ENCODE measurements around the gene SIN3A. TPM values are rescaled to one million over a fixed set of nuclear protein-coding genes. Genes with fewer than 3 reads are reported as not detected.
A peak's percentile ranks its signal among the peaks of the same experiment; 100 is the strongest.
"Not testable (repeated sequence)": the region's sequence is repeated elsewhere in the genome, so short reads cannot be mapped to it uniquely, and the experiment has no call there.

The SIN3A gene
- total RNA-seq, 1 donor from 2014 or later = 54.0 TPM

GRCh38 chr15:75346796-75347221, 104.7 kb downstream of the SIN3A start, which contains the start of gene NEIL1:
Gene NEIL1 (plus strand): TSS chr15:75347039. CDS start chr15:75348906, 1,867 bp downstream.
- H3K9me3 ChIP-seq (ENCODE audit: insufficient read depth, low read depth, low read length) = peaks cover 2% of the 10 kb centered on the region
- no peak for FAIRE-seq
- peak within 1 kb of the TSS; percentile 68 for H3K9ac ChIP-seq (ENCODE audit: low read length)
- Mint-ChIP-seq H3K27me3 (ENCODE audit: low read depth, unreplicated experiment) (no peaks in the 10 kb centered on the region), H3K9me3 (ENCODE audit: unreplicated experiment) (no peaks in the 10 kb centered on the region), H3K4me3 (ENCODE audit: unreplicated experiment) (peak within 1 kb of the TSS; percentile 84), H3K36me3 (ENCODE audit: low read depth, unreplicated experiment) (peaks cover 8% of the 10 kb centered on the region), H3K27ac (ENCODE audit: unreplicated experiment) (no peak within 1 kb of the TSS), H3K4me1 (ENCODE audit: low read depth, unreplicated experiment) (no peaks in the 10 kb centered on the region)
- peak within 1 kb of the TSS; percentile 65 for H2AFZ ChIP-seq (ENCODE audit: low read depth, low read length)
- H3K27ac ChIP-seq (ENCODE audit: low read depth, low read length) = no peak within 1 kb of the TSS
- H3K4me1 ChIP-seq (ENCODE audit: insufficient read depth, low read length) = peaks cover 19% of the 10 kb centered on the region
- H3K36me3 ChIP-seq (ENCODE audit: insufficient read depth, low read length) = no peaks in the 10 kb centered on the region
- TF ChIP-seq EZH2 (IDR thresholded peaks at IDR 0.05; ENCODE audit: insufficient read depth, low read length) = no peak
- TF ChIP-seq, protein P1, sequence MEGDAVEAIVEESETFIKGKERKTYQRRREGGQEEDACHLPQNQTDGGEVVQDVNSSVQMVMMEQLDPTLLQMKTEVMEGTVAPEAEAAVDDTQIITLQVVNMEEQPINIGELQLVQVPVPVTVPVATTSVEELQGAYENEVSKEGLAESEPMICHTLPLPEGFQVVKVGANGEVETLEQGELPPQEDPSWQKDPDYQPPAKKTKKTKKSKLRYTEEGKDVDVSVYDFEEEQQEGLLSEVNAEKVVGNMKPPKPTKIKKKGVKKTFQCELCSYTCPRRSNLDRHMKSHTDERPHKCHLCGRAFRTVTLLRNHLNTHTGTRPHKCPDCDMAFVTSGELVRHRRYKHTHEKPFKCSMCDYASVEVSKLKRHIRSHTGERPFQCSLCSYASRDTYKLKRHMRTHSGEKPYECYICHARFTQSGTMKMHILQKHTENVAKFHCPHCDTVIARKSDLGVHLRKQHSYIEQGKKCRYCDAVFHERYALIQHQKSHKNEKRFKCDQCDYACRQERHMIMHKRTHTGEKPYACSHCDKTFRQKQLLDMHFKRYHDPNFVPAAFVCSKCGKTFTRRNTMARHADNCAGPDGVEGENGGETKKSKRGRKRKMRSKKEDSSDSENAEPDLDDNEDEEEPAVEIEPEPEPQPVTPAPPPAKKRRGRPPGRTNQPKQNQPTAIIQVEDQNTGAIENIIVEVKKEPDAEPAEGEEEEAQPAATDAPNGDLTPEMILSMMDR (IDR thresholded peaks at IDR 0.05; ENCODE audit: insufficient read depth, low read depth, low read length) = no peak
- peaks cover 17% of the 10 kb centered on the region for H3K27me3 ChIP-seq (ENCODE audit: insufficient read depth, low read length)
- no peak for DNase-seq (ENCODE audit: low read depth)
- peak within 1 kb of the TSS; percentile 96 for H3K4me2 ChIP-seq (ENCODE audit: low read length)
- H3K79me2 ChIP-seq (ENCODE audit: insufficient read depth, low read length) = no peaks in the 10 kb centered on the region
- no peaks in the 10 kb centered on the region for H4K20me1 ChIP-seq (ENCODE audit: insufficient read depth, low read length)
- H3K4me3 ChIP-seq (ENCODE audit: insufficient read depth, low read depth, low read length) = peak within 1 kb of the TSS; percentile 65

- H3K27ac Mint-ChIP-seq (ENCODE audit: unreplicated experiment); H3K4me3 Mint-ChIP-seq (ENCODE audit: unreplicated experiment); H3K79me2 ChIP-seq (ENCODE audit: insufficient read depth, low read length); H2AFZ ChIP-seq (ENCODE audit: low read depth, low read length); FAIRE-seq; H3K9ac ChIP-seq (ENCODE audit: low read length); H3K27me3 ChIP-seq (ENCODE audit: insufficient read depth, low read length); H3K4me2 ChIP-seq (ENCODE audit: low read length); H3K9me3 ChIP-seq (ENCODE audit: insufficient read depth, low read depth, low read length); H3K27ac ChIP-seq (ENCODE audit: low read depth, low read length); H4K20me1 ChIP-seq (ENCODE audit: insufficient read depth, low read length); H3K4me3 ChIP-seq (ENCODE audit: insufficient read depth, low read depth, low read length); H3K36me3 ChIP-seq (ENCODE audit: insufficient read depth, low read length); H3K27me3 Mint-ChIP-seq (ENCODE audit: low read depth, unreplicated experiment); H3K4me1 Mint-ChIP-seq (ENCODE audit: low read depth, unreplicated experiment); H3K36me3 Mint-ChIP-seq (ENCODE audit: low read depth, unreplicated experiment); H3K9me3 Mint-ChIP-seq (ENCODE audit: unreplicated experiment): not testable (repeated sequence)
- H3K4me1 ChIP-seq (ENCODE audit: insufficient read depth, low read length) = peaks cover 18% of the 10 kb centered on the region
- DNase-seq (ENCODE audit: low read depth) = peak; percentile 16
Measured at GRCh38 chr15:75343953-75344352, 107.5 kb downstream of the SIN3A start.

DNA sequence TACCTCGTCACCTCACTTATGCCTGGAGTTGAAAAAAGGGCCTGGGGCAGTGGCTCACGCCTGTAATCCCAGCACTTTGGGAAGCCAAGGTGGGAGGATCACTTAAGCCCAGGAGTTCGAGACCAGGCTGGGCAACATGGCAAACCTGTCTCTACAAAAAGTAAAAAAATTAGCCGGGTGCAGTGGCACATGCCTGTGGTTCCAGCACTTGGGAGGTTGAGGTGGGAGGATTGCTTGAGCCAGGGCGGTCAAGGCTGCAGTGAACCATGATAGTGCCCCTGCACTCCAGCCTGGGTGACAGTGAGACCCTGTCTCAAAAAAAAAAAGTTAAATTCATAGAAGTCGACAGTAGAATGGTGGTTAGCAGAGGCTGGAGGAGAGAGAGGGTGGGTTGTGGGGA, 109.3 kb downstream of the SIN3A start:
- Histone ChIP-seq H3K9ac (ENCODE audit: low read length) (no peak overlapping the region), H3K79me2 (ENCODE audit: insufficient read depth, low read length) (no peaks in the 10 kb centered on the region), H3K9me3 (ENCODE audit: insufficient read depth, low read depth, low read length) (no peaks in the 10 kb centered on the region), H3K4me2 (ENCODE audit: low read length) (no peak overlapping the region), H3K4me1 (ENCODE audit: insufficient read depth, low read length) (peaks cover 4% of the 10 kb centered on the region), H3K27ac (ENCODE audit: low read depth, low read length) (no peak overlapping the region), H3K27me3 (ENCODE audit: insufficient read depth, low read length) (no peaks in the 10 kb centered on the region), H2AFZ (ENCODE audit: low read depth, low read length) (no peak overlapping the region), H4K20me1 (ENCODE audit: insufficient read depth, low read length) (no peaks in the 10 kb centered on the region), H3K36me3 (ENCODE audit: insufficient read depth, low read length) (no peaks in the 10 kb centered on the region), H3K4me3 (ENCODE audit: insufficient read depth, low read depth, low read length) (no peak overlapping the region)
- H3K4me1 Mint-ChIP-seq (ENCODE audit: low read depth, unreplicated experiment) = no peaks in the 10 kb centered on the region
- H3K9me3 Mint-ChIP-seq (ENCODE audit: unreplicated experiment) = no peaks in the 10 kb centered on the region
- FAIRE-seq = no peak
- no peaks in the 10 kb centered on the region for H3K27me3 Mint-ChIP-seq (ENCODE audit: low read depth, unreplicated experiment)
- H3K27ac Mint-ChIP-seq (ENCODE audit: unreplicated experiment) = no peak overlapping the region
- no peak for TF ChIP-seq EZH2 (IDR thresholded peaks at IDR 0.05; ENCODE audit: insufficient read depth, low read length)
- TF ChIP-seq, protein P1 (IDR thresholded peaks at IDR 0.05; ENCODE audit: insufficient read depth, low read depth, low read length) = no peak
- H3K4me3 Mint-ChIP-seq (ENCODE audit: unreplicated experiment) = no peak overlapping the region
- peaks cover 9% of the 10 kb centered on the region for H3K36me3 Mint-ChIP-seq (ENCODE audit: low read depth, unreplicated experiment)
- no peak for DNase-seq (ENCODE audit: low read depth)
